PC-3 (cell line): Measurements from ENCODE around the gene JAML. TPM values are rescaled to one million over a fixed set of nuclear protein-coding genes. Genes with fewer than 3 reads are reported as not detected.
A peak's percentile ranks its signal among the peaks of the same experiment; 100 is the strongest.

Source experiments
- ATAC-seq: fragments of 200-7000 bp; cut with Tn5 transposase; 2 replicates; pipeline ENCODE4 v1.9.1; 2020; ENCODE audit warnings: mild to moderate bottlenecking, moderate library complexity
- BruUV-seq: library from RNA; stranded (reverse); fragments of 400-500 nt; replicated peaks from 2 replicates; lab custom pipeline; 2021; lab: Mats Ljungman, UMichigan
- CTCF ChIA-PET: fragments of 300-600 bp; sonication (Branson Sonifier 250); formaldehyde crosslinking; loops from one replicate; lab custom pipeline; 2022; ENCODE audit warnings: antibody characterized with exemption; lab: Charles Lee
- POLR2A ChIA-PET: fragments of 300-600 bp; sonication (Branson Sonifier 250); formaldehyde crosslinking; loops from one replicate; lab custom pipeline; 2022; ENCODE audit warnings: antibody characterized with exemption; ENCODE audit not compliant: unreplicated experiment; lab: Charles Lee
- DNase-seq: peaks from one replicate; pipeline ENCODE4 v3.0.0-alpha.2; 2015
- H2AFZ ChIP-seq: fragments of 300-600 bp; sonication (generic); 2 replicates; pipeline ENCODE4 v1.6.0; 2016; ENCODE audit warnings: antibody characterized with exemption, low read length
- H3F3A ChIP-seq: fragments of 300-600 bp; sonication (generic); one replicate; pipeline ENCODE4 v1.6.0; 2017; ENCODE audit warnings: antibody characterized with exemption, low read length, control low read depth, mild to moderate bottlenecking; ENCODE audit not compliant: unreplicated experiment
- H3K27ac ChIP-seq: fragments of 300-600 bp; sonication (generic); 2 replicates; pipeline ENCODE4 v1.5.1; 2016; ENCODE audit warnings: mild to moderate bottlenecking, low read length
- H3K27me3 ChIP-seq: fragments of 300-600 bp; sonication (generic); 2 replicates; pipeline ENCODE4 v1.6.1; 2016; ENCODE audit warnings: low read length, mixed read lengths
- H3K36me3 ChIP-seq: fragments of 300-600 bp; sonication (generic); 2 replicates; pipeline ENCODE4 v1.6.1; 2016; ENCODE audit warnings: low read depth, mixed run types, low read length, mixed read lengths
- H3K4me1 ChIP-seq: fragments of 300-600 bp; sonication (generic); 2 replicates; pipeline ENCODE4 v1.5.1; 2016; ENCODE audit warnings: low read length; ENCODE audit not compliant: insufficient read depth
- H3K4me2 ChIP-seq: fragments of 300-600 bp; sonication (generic); 2 replicates; pipeline ENCODE4 v1.6.0; 2016; ENCODE audit warnings: low read length
- H3K4me3 ChIP-seq: fragments of 300-600 bp; sonication (generic); 2 replicates; pipeline ENCODE4 v1.5.1; 2016; ENCODE audit warnings: mild to moderate bottlenecking, low read length, mixed read lengths
- H3K79me2 ChIP-seq: fragments of 300-600 bp; sonication (generic); 2 replicates; pipeline ENCODE4 v1.6.1; 2017; ENCODE audit warnings: low read length, mixed read lengths
- H3K9ac ChIP-seq: fragments of 300-600 bp; sonication (generic); 2 replicates; pipeline ENCODE4 v1.6.0; 2016; ENCODE audit warnings: mild to moderate bottlenecking, low read length
- H3K9me2 ChIP-seq: fragments of 300-600 bp; sonication (generic); replicated peaks from 2 replicates; pipeline ENCODE4 v1.6.1; 2016; ENCODE audit warnings: mixed run types, low read length, mixed read lengths
- H3K9me3 ChIP-seq: fragments of 300-600 bp; sonication (generic); 2 replicates; pipeline ENCODE4 v1.6.1; 2016; ENCODE audit warnings: low read length, mixed read lengths
- H4K20me1 ChIP-seq: fragments of 300-600 bp; sonication (generic); 2 replicates; pipeline ENCODE4 v1.6.1; 2016; ENCODE audit warnings: low read length, mixed read lengths
- CTCF ChIP-seq: fragments of 300-600 bp; sonication (generic); conservative IDR thresholded peaks from 2 replicates; pipeline ENCODE4 v1.5.1; 2017; ENCODE audit warnings: antibody characterized with exemption, low read depth, mild to moderate bottlenecking, low read length
- EZH2 ChIP-seq: fragments of 300-600 bp; sonication (generic); IDR thresholded peaks from one replicate; pipeline ENCODE4 v1.6.1; 2017; ENCODE audit warnings: antibody characterized with exemption, mild to moderate bottlenecking, low read length; ENCODE audit not compliant: unreplicated experiment
- EZH2phosphoT487 ChIP-seq: fragments of 300-600 bp; sonication (generic); IDR thresholded peaks from 2 replicates; pipeline ENCODE4 v1.6.1; 2018; ENCODE audit warnings: mild to moderate bottlenecking, antibody characterized with exemption, low read length, borderline replicate concordance
- intact Hi-C: fragments of 100-400 bp; cut with micrococcal nuclease; formaldehyde crosslinking; loops from 2 replicates; pipeline ENCODE4 v1.9.0; 2023
- total RNA-seq: library from RNA; depleted of rRNA; stranded (reverse); fragments of >200 nt; gene quantifications from 2 replicates; pipeline ENCODE4 v1.2.3, GENCODE V29; 2014

The JAML gene
- total RNA-seq, 1 experiment from 2014 or later, result not detected

GRCh38 chr11:118180300-118180703, 44.5 kb downstream of the JAML start:
- ChIA-PET CTCF (interaction anchor here (0.6 kb wide), 1 partner anchor 18 kb away, joined by 6 read pairs; no protein-coding TSS in a partner anchor), POLR2A (no interaction called here)
- no peak overlapping the region for H3K4me2 ChIP-seq
- BruUV-seq, result no TSS peak
- no peak overlapping the region for H3K27ac ChIP-seq
- no peak overlapping the region for H3K9ac ChIP-seq
- ATAC-seq (no peak), DNase-seq (no peak)
- no peaks in the 10 kb centered on the region for H3K9me2 ChIP-seq
- H3K4me3 ChIP-seq, result no peak overlapping the region
- TF ChIP-seq EZH2phosphoT487 (no peak), CTCF (no peak), EZH2 (no peak)
- H3F3A ChIP-seq, result no peaks in the 10 kb centered on the region
- no peaks in the 10 kb centered on the region for H3K27me3 ChIP-seq
- no peaks in the 10 kb centered on the region for H3K9me3 ChIP-seq
- H2AFZ ChIP-seq, result 0 out of 2 replicates have a peak overlapping the region, but pooled peaks have one; percentile 9
- no peaks in the 10 kb centered on the region for H3K36me3 ChIP-seq
- no peaks in the 10 kb centered on the region for H3K79me2 ChIP-seq
- intact Hi-C loops, result no loop called here
- peaks cover 10% of the 10 kb centered on the region for H3K4me1 ChIP-seq
- H4K20me1 ChIP-seq, result no peaks in the 10 kb centered on the region

GRCh38 chr11:118176778-118177134, 48.1 kb downstream of the JAML start:
- BruUV-seq, result no TSS peak
- no peak overlapping the region for H3K4me3 ChIP-seq
- peaks cover 19% of the 10 kb centered on the region for H3K4me1 ChIP-seq
- no peaks in the 10 kb centered on the region for H4K20me1 ChIP-seq
- no peak overlapping the region for H3K27ac ChIP-seq
- TF ChIP-seq CTCF, result no peak
- no peak for TF ChIP-seq EZH2phosphoT487
- no peak for TF ChIP-seq EZH2
- H3F3A ChIP-seq, result no peaks in the 10 kb centered on the region
- no peaks in the 10 kb centered on the region for H3K27me3 ChIP-seq
- CTCF ChIA-PET, result no interaction called here
- H3K79me2 ChIP-seq, result no peaks in the 10 kb centered on the region
- H3K4me2 ChIP-seq, result no peak overlapping the region
- ATAC-seq, result no peak
- intact Hi-C loops, result no loop called here
- no peak overlapping the region for H2AFZ ChIP-seq
- no peak overlapping the region for H3K9ac ChIP-seq
- POLR2A ChIA-PET, result no interaction called here
- H3K9me3 ChIP-seq, result no peaks in the 10 kb centered on the region
- no peak for DNase-seq
- no peaks in the 10 kb centered on the region for H3K36me3 ChIP-seq
- no peaks in the 10 kb centered on the region for H3K9me2 ChIP-seq

- peak within 1 kb of the TSS; percentile 55 for H3K4me2 ChIP-seq
- ATAC-seq (no peak), DNase-seq (no peak)
- intact Hi-C loops, result no loop called here
- H3K36me3 ChIP-seq, result no peaks in the 10 kb centered on the region
- no peaks in the 10 kb centered on the region for H3F3A ChIP-seq
- peak within 1 kb of the TSS; percentile 49 for H2AFZ ChIP-seq
- no peak within 1 kb of the TSS for H3K4me3 ChIP-seq
- H3K4me1 ChIP-seq, result peaks cover 19% of the 10 kb centered on the region
- no peak within 1 kb of the TSS for H3K27ac ChIP-seq
- POLR2A ChIA-PET, result no interaction called here
- H3K79me2 ChIP-seq, result no peaks in the 10 kb centered on the region
- CTCF ChIA-PET, result no interaction called here
- no peaks in the 10 kb centered on the region for H3K9me3 ChIP-seq
- H3K9me2 ChIP-seq, result no peaks in the 10 kb centered on the region
- no peak for TF ChIP-seq EZH2phosphoT487
- no peak for TF ChIP-seq EZH2
- TF ChIP-seq CTCF, result no peak
- H3K9ac ChIP-seq, result no peak within 1 kb of the TSS
- no peaks in the 10 kb centered on the region for H4K20me1 ChIP-seq
- no TSS peak for BruUV-seq
- no peaks in the 10 kb centered on the region for H3K27me3 ChIP-seq
These were observed 48.6 kb downstream of the JAML start, which contains the start of gene SCN2B for GRCh38 chr11:118175993-118176777. Gene SCN2B, minus strand, starts transcription at chr11:118176639. Its CDS starts 208 bp downstream, at chr11:118176431.
